Mononuclear cell (primary cell): ENCODE data around the gene BLVRB. TPM values are rescaled to one million over a fixed set of nuclear protein-coding genes. Genes with fewer than 3 reads are reported as not detected.
A peak's percentile ranks its signal among the peaks of the same experiment; 100 is the strongest.
"Not testable (repeated sequence)": the region's sequence is repeated elsewhere in the genome, so short reads cannot be mapped to it uniquely, and the experiment has no call there.

Source experiments
- H3K27me3 ChIP-seq: 2 replicates; pipeline ENCODE4 v1.6.0; 2011; ENCODE audit warnings: low read length, control low read depth; ENCODE audit not compliant: insufficient read depth
- H3K4me1 ChIP-seq: 2 replicates; pipeline ENCODE4 v1.5.1; 2011; ENCODE audit warnings: mild to moderate bottlenecking, low read length, control low read depth; ENCODE audit not compliant: insufficient read depth
- H3K4me3 ChIP-seq: 2 replicates; pipeline ENCODE4 v1.5.1; 2011; ENCODE audit warnings: mild to moderate bottlenecking, low read length, moderate library complexity
- H3K9me3 ChIP-seq: 2 replicates; pipeline ENCODE4 v1.5.1; 2011; ENCODE audit warnings: low read depth, mild to moderate bottlenecking, control low read depth, low read length
- total RNA-seq: library from RNA; depleted of rRNA; stranded (reverse); fragments of >200 nt; gene quantifications from one replicate; pipeline ENCODE4 v1.2.3, GENCODE V29; 2012

Gene BLVRB
- total RNA-seq, 1 donor, result 39.8 TPM

- no peaks in the 10 kb centered on the region for H3K9me3 ChIP-seq
- H3K4me3 ChIP-seq, result peak overlapping the region; percentile 10
- H3K27me3 ChIP-seq, result peaks cover 13% of the 10 kb centered on the region
- H3K4me1 ChIP-seq, result peaks cover 55% of the 10 kb centered on the region
These were observed 857 bp upstream of the BLVRB start for GRCh38 chr19:40466219-40466984.

GRCh38 chr19:40465025-40465556 lies 454 bp downstream of the BLVRB start:
- no peaks in the 10 kb centered on the region for H3K9me3 ChIP-seq
- H3K27me3 ChIP-seq, result peaks cover 13% of the 10 kb centered on the region
- peak overlapping the region; percentile 46 for H3K4me3 ChIP-seq
- H3K4me1 ChIP-seq, result peaks cover 64% of the 10 kb centered on the region

GRCh38 chr19:40464059-40465024 lies 1.2 kb downstream of the BLVRB start:
- Histone ChIP-seq H3K4me3 (peak overlapping the region; percentile 46), H3K9me3 (no peaks in the 10 kb centered on the region), H3K4me1 (peaks cover 64% of the 10 kb centered on the region), H3K27me3 (peaks cover 13% of the 10 kb centered on the region)

- Histone ChIP-seq H3K4me1 (peaks cover 64% of the 10 kb centered on the region), H3K27me3 (peaks cover 13% of the 10 kb centered on the region)
- H3K4me3 ChIP-seq, H3K9me3 ChIP-seq: not testable (repeated sequence)
These were observed 1.9 kb downstream of the BLVRB start for GRCh38 chr19:40463587-40464037.

- H3K27me3 ChIP-seq, result peaks cover 4% of the 10 kb centered on the region
- H3K4me1 ChIP-seq, result peaks cover 58% of the 10 kb centered on the region
- no peaks in the 10 kb centered on the region for H3K9me3 ChIP-seq
- no peak overlapping the region for H3K4me3 ChIP-seq
These were observed 3.8 kb downstream of the BLVRB start for GRCh38 chr19:40461669-40462221.

- no peak overlapping the region for H3K4me3 ChIP-seq
- H3K9me3 ChIP-seq, result no peaks in the 10 kb centered on the region
- no peaks in the 10 kb centered on the region for H3K27me3 ChIP-seq
- H3K4me1 ChIP-seq, result peaks cover 44% of the 10 kb centered on the region
These were observed 5.4 kb downstream of the BLVRB start for GRCh38 chr19:40460185-40460584.

- H3K27me3 ChIP-seq, result no peaks in the 10 kb centered on the region
- no peak overlapping the region for H3K4me3 ChIP-seq
- peaks cover 28% of the 10 kb centered on the region for H3K4me1 ChIP-seq
- H3K9me3 ChIP-seq, result no peaks in the 10 kb centered on the region
These were observed 7.0 kb downstream of the BLVRB start for GRCh38 chr19:40458597-40458974.

- Histone ChIP-seq H3K27me3 (no peaks in the 10 kb centered on the region), H3K9me3 (no peaks in the 10 kb centered on the region), H3K4me1 (peaks cover 25% of the 10 kb centered on the region), H3K4me3 (no peak overlapping the region)
These were observed 7.5 kb downstream of the BLVRB start for GRCh38 chr19:40457953-40458596.

GRCh38 chr19:40457048-40457447 lies 8.5 kb downstream of the BLVRB start:
- Histone ChIP-seq H3K9me3 (no peaks in the 10 kb centered on the region), H3K4me3 (no peak overlapping the region), H3K27me3 (no peaks in the 10 kb centered on the region), H3K4me1 (peaks cover 15% of the 10 kb centered on the region)

GRCh38 chr19:40453943-40454342 lies 11.6 kb downstream of the BLVRB start:
- H3K9me3 ChIP-seq, H3K4me1 ChIP-seq, H3K4me3 ChIP-seq, H3K27me3 ChIP-seq: not testable (repeated sequence)

- H3K9me3 ChIP-seq, result no peaks in the 10 kb centered on the region
- H3K27me3 ChIP-seq, result no peaks in the 10 kb centered on the region
- H3K4me1 ChIP-seq, result no peaks in the 10 kb centered on the region
- H3K4me3 ChIP-seq, result no peak overlapping the region
These were observed 12.3 kb downstream of the BLVRB start for GRCh38 chr19:40453151-40453735.

- no peak overlapping the region for H3K4me3 ChIP-seq
- no peaks in the 10 kb centered on the region for H3K9me3 ChIP-seq
- no peaks in the 10 kb centered on the region for H3K4me1 ChIP-seq
- no peaks in the 10 kb centered on the region for H3K27me3 ChIP-seq
These were observed 13.5 kb downstream of the BLVRB start for GRCh38 chr19:40452016-40452415.

GRCh38 chr19:40450664-40451063 lies 14.9 kb downstream of the BLVRB start:
- Histone ChIP-seq H3K4me1 (no peaks in the 10 kb centered on the region), H3K9me3 (no peaks in the 10 kb centered on the region), H3K27me3 (no peaks in the 10 kb centered on the region), H3K4me3 (no peak overlapping the region)

- no peaks in the 10 kb centered on the region for H3K27me3 ChIP-seq
- H3K9me3 ChIP-seq, result no peaks in the 10 kb centered on the region
- peaks cover 5% of the 10 kb centered on the region for H3K4me1 ChIP-seq
- H3K4me3 ChIP-seq, result no peak overlapping the region
These were observed 16.0 kb downstream of the BLVRB start for GRCh38 chr19:40449506-40449905.
